ENCODE measurements around the gene TMEM217. TPM values are rescaled to one million over a fixed set of nuclear protein-coding genes. Genes with fewer than 3 reads are reported as not detected.

TMEM217 gene
- total RNA-seq, 2 donors from 2014 or later, result 0.41 to 6.2 TPM

DNA sequence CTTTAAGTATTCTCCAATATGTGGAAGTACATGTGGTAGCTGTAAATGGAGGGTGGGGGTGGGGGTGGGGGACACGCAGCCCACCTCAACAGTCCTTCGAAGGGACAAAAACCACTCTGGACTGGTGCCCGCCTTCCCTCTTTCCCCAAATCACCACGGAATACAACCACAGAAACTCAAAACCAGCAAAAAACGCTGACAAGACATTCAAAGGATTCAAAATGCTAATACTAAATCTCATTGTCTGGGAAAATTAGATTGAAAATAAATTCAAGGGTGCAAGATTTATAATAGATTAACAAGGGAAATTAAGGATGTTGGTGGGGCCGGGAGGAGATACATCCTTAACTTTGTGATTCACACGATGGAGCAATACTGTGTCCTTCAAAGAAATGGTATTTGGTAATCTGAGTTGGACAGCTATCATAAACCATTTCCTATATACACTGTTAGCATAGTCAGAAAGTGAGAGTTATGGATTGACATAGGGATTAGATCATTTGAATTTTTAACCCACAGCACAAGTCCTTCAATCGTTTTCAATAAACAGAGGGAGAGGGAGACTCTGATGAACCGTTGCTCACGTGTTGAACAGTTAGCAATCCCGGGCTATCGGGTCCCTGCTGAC lies 1.1 kb downstream of the TMEM217 start:
- Histone ChIP-seq H3K27me3 (replicated peaks; ENCODE audit: insufficient read depth) (no peaks in the 10 kb centered on the region), H3K27ac (peak overlapping the region in 1 of 2 donors; percentile 90), H3K4me1 (ENCODE audit: control insufficient read depth in 1 of 2, low read depth in 2 of 2) (peaks cover 18 to 27% of the 10 kb centered on the region in 2 donors), H3K4me3 (peak overlapping the region; percentile 91), H3K9me3 (no peaks in the 10 kb centered on the region), H3K36me3 (no peaks in the 10 kb centered on the region)
- TF ChIP-seq, protein P1, sequence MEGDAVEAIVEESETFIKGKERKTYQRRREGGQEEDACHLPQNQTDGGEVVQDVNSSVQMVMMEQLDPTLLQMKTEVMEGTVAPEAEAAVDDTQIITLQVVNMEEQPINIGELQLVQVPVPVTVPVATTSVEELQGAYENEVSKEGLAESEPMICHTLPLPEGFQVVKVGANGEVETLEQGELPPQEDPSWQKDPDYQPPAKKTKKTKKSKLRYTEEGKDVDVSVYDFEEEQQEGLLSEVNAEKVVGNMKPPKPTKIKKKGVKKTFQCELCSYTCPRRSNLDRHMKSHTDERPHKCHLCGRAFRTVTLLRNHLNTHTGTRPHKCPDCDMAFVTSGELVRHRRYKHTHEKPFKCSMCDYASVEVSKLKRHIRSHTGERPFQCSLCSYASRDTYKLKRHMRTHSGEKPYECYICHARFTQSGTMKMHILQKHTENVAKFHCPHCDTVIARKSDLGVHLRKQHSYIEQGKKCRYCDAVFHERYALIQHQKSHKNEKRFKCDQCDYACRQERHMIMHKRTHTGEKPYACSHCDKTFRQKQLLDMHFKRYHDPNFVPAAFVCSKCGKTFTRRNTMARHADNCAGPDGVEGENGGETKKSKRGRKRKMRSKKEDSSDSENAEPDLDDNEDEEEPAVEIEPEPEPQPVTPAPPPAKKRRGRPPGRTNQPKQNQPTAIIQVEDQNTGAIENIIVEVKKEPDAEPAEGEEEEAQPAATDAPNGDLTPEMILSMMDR (IDR thresholded peaks at IDR 0.05), result no peak
- DNase-seq (ENCODE audit: low spot score), result no peak
- no peak for ATAC-seq (ENCODE audit: insufficient number of reproducible peaks, low FRiP score, low read depth)

DNA sequence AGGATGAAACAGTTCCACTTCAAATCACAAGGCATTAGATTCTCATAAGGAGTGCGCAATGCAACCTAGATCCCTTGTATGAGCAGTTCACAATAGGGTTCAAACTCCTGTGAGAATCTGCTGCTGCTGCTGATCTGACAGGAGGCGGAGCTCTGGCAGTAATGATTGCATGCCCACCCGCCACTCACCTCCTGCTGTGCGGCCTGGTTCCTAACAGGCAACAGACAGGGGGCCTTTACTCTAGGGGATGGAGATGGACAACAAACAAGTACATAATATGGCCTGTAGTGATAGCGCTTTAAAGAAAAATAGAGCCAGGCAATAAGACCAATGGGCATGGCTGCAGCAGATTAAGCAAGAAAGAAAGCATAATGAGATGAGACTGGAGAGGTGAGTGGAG lies 3.1 kb downstream of the TMEM217 start:
- no peaks in the 10 kb centered on the region for H3K36me3 ChIP-seq
- no peaks in the 10 kb centered on the region for H3K9me3 ChIP-seq
- ATAC-seq (ENCODE audit: insufficient number of reproducible peaks, low FRiP score, low read depth) (no peak), DNase-seq (ENCODE audit: low spot score) (no peak)
- no peaks in the 10 kb centered on the region for H3K27me3 ChIP-seq (replicated peaks; ENCODE audit: insufficient read depth)
- TF ChIP-seq, protein P1 (IDR thresholded peaks at IDR 0.05), result no peak
- H3K27ac ChIP-seq, result no peak overlapping the region
- peaks cover 15 to 22% of the 10 kb centered on the region in 2 donors for H3K4me1 ChIP-seq (ENCODE audit: control insufficient read depth in 1 of 2, low read depth in 2 of 2)
- no peak overlapping the region for H3K4me3 ChIP-seq

DNA sequence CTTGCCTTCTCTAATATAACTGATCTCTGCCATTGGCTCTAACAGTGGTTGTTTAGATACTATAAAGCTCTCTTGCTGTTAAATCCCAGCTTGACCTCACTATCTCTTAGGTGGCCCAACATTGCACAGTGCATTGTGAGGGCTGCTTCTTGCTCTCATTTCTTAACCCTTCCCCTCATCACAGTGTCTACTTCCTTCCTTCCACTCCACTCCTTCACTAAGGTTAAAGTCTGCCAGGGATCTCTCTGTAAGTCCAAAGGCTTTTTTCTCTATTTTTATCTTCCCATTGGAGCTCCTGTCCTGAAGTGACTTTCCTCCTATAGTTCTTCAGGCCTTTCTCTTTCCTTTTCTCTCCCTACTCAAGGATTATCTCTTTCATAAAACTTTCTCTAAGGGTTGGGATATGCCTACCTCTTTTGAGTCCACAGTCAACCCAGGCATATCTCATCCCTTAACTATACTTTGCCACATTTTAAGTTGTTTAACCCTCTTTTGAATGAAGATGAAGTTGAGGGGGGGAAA lies 4.4 kb downstream of the TMEM217 start:
- Histone ChIP-seq H3K4me1 (ENCODE audit: control insufficient read depth in 1 of 2, low read depth in 2 of 2) (peaks cover 4 to 8% of the 10 kb centered on the region in 2 donors), H3K27ac (no peak overlapping the region), H3K36me3 (no peaks in the 10 kb centered on the region), H3K4me3 (no peak overlapping the region), H3K27me3 (replicated peaks; ENCODE audit: insufficient read depth) (no peaks in the 10 kb centered on the region), H3K9me3 (no peaks in the 10 kb centered on the region)
- TF ChIP-seq, protein P1 (IDR thresholded peaks at IDR 0.05), result no peak
- ATAC-seq (ENCODE audit: insufficient number of reproducible peaks, low FRiP score, low read depth) (no peak), DNase-seq (ENCODE audit: low spot score) (no peak)

DNA sequence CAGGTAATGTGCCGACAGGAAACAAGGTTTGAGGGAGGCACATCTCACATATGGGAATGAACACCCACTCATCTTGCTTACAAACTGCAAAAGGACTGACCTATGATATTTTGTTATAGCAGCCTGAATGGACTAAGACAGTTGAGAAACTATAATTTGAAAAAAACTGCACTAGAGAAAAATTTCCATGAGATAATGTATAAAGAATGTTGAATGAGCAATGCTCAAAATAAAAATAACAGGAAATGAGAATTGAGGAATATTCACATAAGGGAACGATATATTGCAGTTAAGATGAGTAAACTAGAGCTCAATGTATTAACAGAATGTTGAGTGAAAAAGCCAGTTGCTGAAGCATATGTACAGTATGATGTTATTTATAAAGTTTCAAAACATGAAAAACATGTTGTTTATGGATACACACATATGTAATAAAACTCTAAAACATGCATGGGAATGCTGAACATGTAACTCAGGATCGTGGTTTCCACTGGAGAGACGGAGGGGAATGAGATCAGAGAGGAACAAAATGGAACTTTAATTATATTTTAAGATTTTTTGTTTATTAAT lies 6.6 kb downstream of the TMEM217 start:
- no peak for ATAC-seq (ENCODE audit: insufficient number of reproducible peaks, low FRiP score, low read depth)
- no peaks in the 10 kb centered on the region for H3K36me3 ChIP-seq

More for the DNA sequence above, 6.6 kb downstream of the TMEM217 start:
- DNase-seq (ENCODE audit: low spot score), result no peak
- Histone ChIP-seq H3K27ac (no peak overlapping the region), H3K9me3 (no peaks in the 10 kb centered on the region), H3K4me1 (ENCODE audit: control insufficient read depth in 1 of 2, low read depth in 2 of 2) (no peaks in the 10 kb centered on the region), H3K4me3 (no peak overlapping the region), H3K27me3 (replicated peaks; ENCODE audit: insufficient read depth) (no peaks in the 10 kb centered on the region)
- TF ChIP-seq, protein P1 (IDR thresholded peaks at IDR 0.05), result no peak

Data from thoracic aorta (tissue), 2 donors.